PC-3 (cell line): ENCODE measurements around the gene SEPTIN2. TPM values are rescaled to one million over a fixed set of nuclear protein-coding genes. Genes with fewer than 3 reads are reported as not detected.

Experiments
- ATAC-seq: fragments of 200-7000 bp; cut with Tn5 transposase; 2 replicates; pipeline ENCODE4 v1.9.1; 2020; ENCODE audit warnings: mild to moderate bottlenecking, moderate library complexity
- BruUV-seq: library from RNA; stranded (reverse); fragments of 400-500 nt; replicated peaks from 2 replicates; lab custom pipeline; 2021; lab: Mats Ljungman, UMichigan
- CTCF ChIA-PET: fragments of 300-600 bp; sonication (Branson Sonifier 250); formaldehyde crosslinking; loops from one replicate; lab custom pipeline; 2022; ENCODE audit warnings: antibody characterized with exemption; lab: Charles Lee
- POLR2A ChIA-PET: fragments of 300-600 bp; sonication (Branson Sonifier 250); formaldehyde crosslinking; loops from one replicate; lab custom pipeline; 2022; ENCODE audit warnings: antibody characterized with exemption; ENCODE audit not compliant: unreplicated experiment; lab: Charles Lee
- DNase-seq: peaks from one replicate; pipeline ENCODE4 v3.0.0-alpha.2; 2015
- H2AFZ ChIP-seq: fragments of 300-600 bp; sonication (generic); 2 replicates; pipeline ENCODE4 v1.6.0; 2016; ENCODE audit warnings: antibody characterized with exemption, low read length
- H3F3A ChIP-seq: fragments of 300-600 bp; sonication (generic); one replicate; pipeline ENCODE4 v1.6.0; 2017; ENCODE audit warnings: antibody characterized with exemption, low read length, control low read depth, mild to moderate bottlenecking; ENCODE audit not compliant: unreplicated experiment
- H3K27ac ChIP-seq: fragments of 300-600 bp; sonication (generic); 2 replicates; pipeline ENCODE4 v1.5.1; 2016; ENCODE audit warnings: mild to moderate bottlenecking, low read length
- H3K27me3 ChIP-seq: fragments of 300-600 bp; sonication (generic); 2 replicates; pipeline ENCODE4 v1.6.1; 2016; ENCODE audit warnings: low read length, mixed read lengths
- H3K36me3 ChIP-seq: fragments of 300-600 bp; sonication (generic); 2 replicates; pipeline ENCODE4 v1.6.1; 2016; ENCODE audit warnings: low read depth, mixed run types, low read length, mixed read lengths
- H3K4me1 ChIP-seq: fragments of 300-600 bp; sonication (generic); 2 replicates; pipeline ENCODE4 v1.5.1; 2016; ENCODE audit warnings: low read length; ENCODE audit not compliant: insufficient read depth
- H3K4me2 ChIP-seq: fragments of 300-600 bp; sonication (generic); 2 replicates; pipeline ENCODE4 v1.6.0; 2016; ENCODE audit warnings: low read length
- H3K4me3 ChIP-seq: fragments of 300-600 bp; sonication (generic); 2 replicates; pipeline ENCODE4 v1.5.1; 2016; ENCODE audit warnings: mild to moderate bottlenecking, low read length, mixed read lengths
- H3K79me2 ChIP-seq: fragments of 300-600 bp; sonication (generic); 2 replicates; pipeline ENCODE4 v1.6.1; 2017; ENCODE audit warnings: low read length, mixed read lengths
- H3K9ac ChIP-seq: fragments of 300-600 bp; sonication (generic); 2 replicates; pipeline ENCODE4 v1.6.0; 2016; ENCODE audit warnings: mild to moderate bottlenecking, low read length
- H3K9me2 ChIP-seq: fragments of 300-600 bp; sonication (generic); replicated peaks from 2 replicates; pipeline ENCODE4 v1.6.1; 2016; ENCODE audit warnings: mixed run types, low read length, mixed read lengths
- H3K9me3 ChIP-seq: fragments of 300-600 bp; sonication (generic); 2 replicates; pipeline ENCODE4 v1.6.1; 2016; ENCODE audit warnings: low read length, mixed read lengths
- H4K20me1 ChIP-seq: fragments of 300-600 bp; sonication (generic); 2 replicates; pipeline ENCODE4 v1.6.1; 2016; ENCODE audit warnings: low read length, mixed read lengths
- EZH2 ChIP-seq: fragments of 300-600 bp; sonication (generic); IDR thresholded peaks from one replicate; pipeline ENCODE4 v1.6.1; 2017; ENCODE audit warnings: antibody characterized with exemption, mild to moderate bottlenecking, low read length; ENCODE audit not compliant: unreplicated experiment
- EZH2phosphoT487 ChIP-seq: fragments of 300-600 bp; sonication (generic); IDR thresholded peaks from 2 replicates; pipeline ENCODE4 v1.6.1; 2018; ENCODE audit warnings: mild to moderate bottlenecking, antibody characterized with exemption, low read length, borderline replicate concordance
- intact Hi-C: fragments of 100-400 bp; cut with micrococcal nuclease; formaldehyde crosslinking; loops from 2 replicates; pipeline ENCODE4 v1.9.0; 2023
- total RNA-seq: library from RNA; depleted of rRNA; stranded (reverse); fragments of >200 nt; gene quantifications from 2 replicates; pipeline ENCODE4 v1.2.3, GENCODE V29; 2014
- TF ChIP-seq, protein P1 (sequence below): fragments of 300-600 bp; sonication (generic); conservative IDR thresholded peaks from 2 replicates; pipeline ENCODE4 v1.5.1; 2017; ENCODE audit warnings: antibody characterized with exemption, low read depth, mild to moderate bottlenecking, low read length

Gene SEPTIN2
- total RNA-seq, 1 experiment from 2014 or later: 185 TPM

DNA sequence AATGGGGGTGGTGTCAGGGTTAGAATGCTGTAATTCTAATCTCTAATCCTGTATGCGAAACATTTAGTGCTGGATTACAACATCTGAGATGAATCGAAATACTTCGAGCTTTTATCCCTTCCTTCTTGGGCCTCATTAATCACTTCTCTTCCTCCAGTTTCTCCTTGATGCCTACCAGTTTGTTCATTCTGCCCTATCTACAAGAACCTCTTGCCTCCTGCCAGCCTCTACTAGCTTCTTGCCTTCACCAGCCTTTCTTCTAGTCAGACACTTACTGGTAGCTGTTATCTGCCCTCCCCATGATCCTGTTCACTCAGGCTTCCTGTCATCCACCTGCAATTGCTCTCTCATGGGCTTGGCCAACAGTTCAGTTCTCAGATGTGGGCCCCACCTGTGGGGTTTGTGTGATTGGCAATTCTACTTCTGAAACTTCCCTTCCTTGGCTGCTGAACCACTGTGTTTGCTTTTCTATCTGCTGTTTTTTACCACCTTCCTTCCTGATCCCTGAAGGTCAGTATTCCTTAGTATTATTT lies 25.0 kb downstream of the SEPTIN2 start:
- H4K20me1 ChIP-seq: 0 out of 2 replicates have a peak, but pooled peaks cover 11% of the 10 kb centered on the region
- H3F3A ChIP-seq: no peaks in the 10 kb centered on the region
- peaks cover 56% of the 10 kb centered on the region for H3K36me3 ChIP-seq
- no peaks in the 10 kb centered on the region for H3K27me3 ChIP-seq
- H2AFZ ChIP-seq: no peak overlapping the region
- CTCF ChIA-PET: interaction anchor here (0.6 kb wide), 1 partner anchor 44 kb away, joined by 3 read pairs; no protein-coding TSS in a partner anchor
- H3K4me3 ChIP-seq: no peak overlapping the region
- no peaks in the 10 kb centered on the region for H3K79me2 ChIP-seq
- no peak for TF ChIP-seq EZH2phosphoT487
- TF ChIP-seq, protein P1, sequence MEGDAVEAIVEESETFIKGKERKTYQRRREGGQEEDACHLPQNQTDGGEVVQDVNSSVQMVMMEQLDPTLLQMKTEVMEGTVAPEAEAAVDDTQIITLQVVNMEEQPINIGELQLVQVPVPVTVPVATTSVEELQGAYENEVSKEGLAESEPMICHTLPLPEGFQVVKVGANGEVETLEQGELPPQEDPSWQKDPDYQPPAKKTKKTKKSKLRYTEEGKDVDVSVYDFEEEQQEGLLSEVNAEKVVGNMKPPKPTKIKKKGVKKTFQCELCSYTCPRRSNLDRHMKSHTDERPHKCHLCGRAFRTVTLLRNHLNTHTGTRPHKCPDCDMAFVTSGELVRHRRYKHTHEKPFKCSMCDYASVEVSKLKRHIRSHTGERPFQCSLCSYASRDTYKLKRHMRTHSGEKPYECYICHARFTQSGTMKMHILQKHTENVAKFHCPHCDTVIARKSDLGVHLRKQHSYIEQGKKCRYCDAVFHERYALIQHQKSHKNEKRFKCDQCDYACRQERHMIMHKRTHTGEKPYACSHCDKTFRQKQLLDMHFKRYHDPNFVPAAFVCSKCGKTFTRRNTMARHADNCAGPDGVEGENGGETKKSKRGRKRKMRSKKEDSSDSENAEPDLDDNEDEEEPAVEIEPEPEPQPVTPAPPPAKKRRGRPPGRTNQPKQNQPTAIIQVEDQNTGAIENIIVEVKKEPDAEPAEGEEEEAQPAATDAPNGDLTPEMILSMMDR: no peak
- no peak for TF ChIP-seq EZH2
- H3K9me3 ChIP-seq: no peaks in the 10 kb centered on the region
- no peak overlapping the region for H3K9ac ChIP-seq
- no peak overlapping the region for H3K27ac ChIP-seq
- POLR2A ChIA-PET: no interaction called here
- ATAC-seq (no peak), DNase-seq (no peak)
- H3K9me2 ChIP-seq: no peaks in the 10 kb centered on the region
- no TSS peak for BruUV-seq
- no peak overlapping the region for H3K4me2 ChIP-seq
- intact Hi-C loops: no loop called here
- no peaks in the 10 kb centered on the region for H3K4me1 ChIP-seq

- H3K9me3 ChIP-seq: no peaks in the 10 kb centered on the region
- no peak overlapping the region for H3K4me2 ChIP-seq
- no peak overlapping the region for H3K4me3 ChIP-seq
- no peak for DNase-seq
- TF ChIP-seq, protein P1: no peak
- no peak for TF ChIP-seq EZH2
- TF ChIP-seq EZH2phosphoT487: no peak
- no peak overlapping the region for H2AFZ ChIP-seq
- H3K4me1 ChIP-seq: no peaks in the 10 kb centered on the region
- 0 out of 2 replicates have a peak, but pooled peaks cover 7% of the 10 kb centered on the region for H4K20me1 ChIP-seq
- no peaks in the 10 kb centered on the region for H3K79me2 ChIP-seq
- BruUV-seq: no TSS peak
- peaks cover 54% of the 10 kb centered on the region for H3K36me3 ChIP-seq
- H3K27ac ChIP-seq: no peak overlapping the region
- no peak for ATAC-seq
- POLR2A ChIA-PET: no interaction called here
- intact Hi-C loops: no loop called here
- no peaks in the 10 kb centered on the region for H3K27me3 ChIP-seq
- H3K9ac ChIP-seq: no peak overlapping the region
- H3K9me2 ChIP-seq: no peaks in the 10 kb centered on the region
- CTCF ChIA-PET: no interaction called here
- H3F3A ChIP-seq: no peaks in the 10 kb centered on the region
Observed at GRCh38 chr2:241344925-241345651, 29.4 kb downstream of the SEPTIN2 start.

GRCh38 chr2:241349941-241350340 lies 34.2 kb downstream of the SEPTIN2 start:
- H3K4me3 ChIP-seq: no peak overlapping the region
- ATAC-seq: no peak
- H3K9me3 ChIP-seq: no peaks in the 10 kb centered on the region
- H3K4me2 ChIP-seq: no peak overlapping the region
- no TSS peak for BruUV-seq
- POLR2A ChIA-PET: no interaction called here
- no peak overlapping the region for H3K27ac ChIP-seq
- H2AFZ ChIP-seq: no peak overlapping the region
- H3K9me2 ChIP-seq: no peaks in the 10 kb centered on the region
- no peak for DNase-seq
- no peak for TF ChIP-seq EZH2
- H3K9ac ChIP-seq: no peak overlapping the region
- H4K20me1 ChIP-seq: no peaks in the 10 kb centered on the region
- H3K79me2 ChIP-seq: no peaks in the 10 kb centered on the region
- CTCF ChIA-PET: interaction anchor here (0.6 kb wide), 1 partner anchor 108 kb away, joined by 3 read pairs; no protein-coding TSS in a partner anchor
- H3K27me3 ChIP-seq: no peaks in the 10 kb centered on the region
- no peaks in the 10 kb centered on the region for H3F3A ChIP-seq
- intact Hi-C loops: no loop called here
- H3K4me1 ChIP-seq: peaks cover 5% of the 10 kb centered on the region
- peaks cover 69% of the 10 kb centered on the region for H3K36me3 ChIP-seq
